ENCODE measurements around the gene PLPP3. TPM values are rescaled to one million over a fixed set of nuclear protein-coding genes. Genes with fewer than 3 reads are reported as not detected.

The PLPP3 gene
- total and polyA plus RNA-seq, 2 of the 8 experiments (the other 6 are each of a cell fraction or from before 2014, with no cell fraction given) = 33.2 to 42.0 TPM

- TF ChIP-seq CHD7 (IDR thresholded peaks at IDR 0.05; ENCODE audit: insufficient replicate concordance, low read length) (no peak), SRF (IDR thresholded peaks at IDR 0.05; ENCODE audit: low read depth, low read length) (no peak), GTF2F1 (IDR thresholded peaks at IDR 0.05; ENCODE audit: borderline replicate concordance, low read depth, low read length) (no peak), E2F6 (IDR thresholded peaks at IDR 0.05) (no peak), EZH2 (IDR thresholded peaks at IDR 0.05; ENCODE audit: low read depth, low read length, severe bottlenecking) (no peak), SP1 (IDR thresholded peaks at IDR 0.05; ENCODE audit: low read depth, low read length) (no peak), RBBP5 (IDR thresholded peaks at IDR 0.05; ENCODE audit: borderline replicate concordance, low read depth, low read length) (no peak)
Observed at GRCh38 chr1:56547473-56547872, 31.9 kb downstream of the PLPP3 start (continued).

Measured in H1 (cell line).